Caco-2 (cell line): ENCODE data around the gene PCDHGA8. TPM values are rescaled to one million over a fixed set of nuclear protein-coding genes. Genes with fewer than 3 reads are reported as not detected.

Experiments
- BruUV-seq: library from RNA; stranded (reverse); fragments of 400-500 nt; replicated peaks from 2 replicates; lab custom pipeline; 2021; lab: Mats Ljungman, UMichigan
- CTCF ChIA-PET: fragments of 300-600 bp; sonication (Branson Sonifier 250); formaldehyde crosslinking; loops from one replicate; lab custom pipeline; 2022; ENCODE audit warnings: antibody characterized with exemption; lab: Charles Lee
- POLR2A ChIA-PET: fragments of 300-600 bp; sonication (Branson Sonifier 250); formaldehyde crosslinking; loops from one replicate; lab custom pipeline; 2022; ENCODE audit warnings: antibody characterized with exemption; lab: Charles Lee
- DNase-seq, 2 experiments: peaks; one replicate each; pipeline versions ENCODE4 v3.0.0 to v3.0.0-alpha.2; 2020 to 2022
- H3K27me3 ChIP-seq: replicated peaks from 2 replicates; pipeline ENCODE4 v1.6.0; 2011; ENCODE audit warnings: low read length; ENCODE audit not compliant: control insufficient read depth, insufficient read depth
- H3K36me3 ChIP-seq: 2 replicates; pipeline ENCODE4 v1.5.1; 2011; ENCODE audit warnings: low read length; ENCODE audit not compliant: control insufficient read depth, insufficient read depth
- H3K4me1 ChIP-seq: fragments of 250-450 bp; sonication (Bioruptor Pico); 2 replicates; pipeline ENCODE4 v1.5.1; 2020; ENCODE audit warnings: mild to moderate bottlenecking
- H3K4me3 ChIP-seq: 2 replicates; pipeline ENCODE4 v1.5.1; 2011; ENCODE audit warnings: low read depth, mild to moderate bottlenecking, control low read depth, low read length
- H3K9me3 ChIP-seq: fragments of 250-450 bp; sonication (Bioruptor Pico); 2 replicates; pipeline ENCODE4 v1.5.1; 2020; ENCODE audit warnings: mild to moderate bottlenecking, moderate library complexity
- H3K27ac Mint-ChIP-seq: one replicate; pipeline ENCODE4 v1.8.0; 2022; ENCODE audit warnings: mixed read lengths; ENCODE audit not compliant: unreplicated experiment
- H3K27me3 Mint-ChIP-seq: one replicate; pipeline ENCODE4 v1.8.0; 2022; ENCODE audit warnings: mixed read lengths; ENCODE audit not compliant: insufficient read depth, unreplicated experiment
- H3K36me3 Mint-ChIP-seq: one replicate; pipeline ENCODE4 v1.8.0; 2022; ENCODE audit warnings: mild to moderate bottlenecking, mixed read lengths; ENCODE audit not compliant: insufficient read depth, unreplicated experiment
- H3K4me1 Mint-ChIP-seq: one replicate; pipeline ENCODE4 v1.8.0; 2022; ENCODE audit warnings: low read depth, mixed read lengths; ENCODE audit not compliant: unreplicated experiment
- H3K4me3 Mint-ChIP-seq: one replicate; pipeline ENCODE4 v1.8.0; 2022; ENCODE audit warnings: mild to moderate bottlenecking, moderate library complexity, mixed read lengths; ENCODE audit not compliant: unreplicated experiment
- H3K9me3 Mint-ChIP-seq: one replicate; pipeline ENCODE4 v1.8.0; 2022; ENCODE audit warnings: mixed read lengths; ENCODE audit not compliant: unreplicated experiment
- CTCF ChIP-seq, 2 experiments: fragments of 200-600 bp in 1 of 2; IDR thresholded peaks; 1 replicate in 1 of 2; 2 replicates in 1 of 2; pipeline versions ENCODE4 v1.5.1 to v1.8.0; 2011 to 2022; ENCODE audit warnings: antibody characterized with exemption in 1 of 2, control low read depth in 1 of 2, inconsistent platforms in 1 of 2, low read depth in 1 of 2, low read length in 1 of 2, mild to moderate bottlenecking in 1 of 2, moderate library complexity in 1 of 2; ENCODE audit not compliant: insufficient read depth in 1 of 2, severe bottlenecking in 1 of 2, unreplicated experiment in 1 of 2
- intact Hi-C: fragments of 100-400 bp; cut with micrococcal nuclease; formaldehyde crosslinking; loops from one replicate; pipeline ENCODE4 v1.10.0; 2022; ENCODE audit not compliant: unreplicated experiment
- total RNA-seq: library from RNA; stranded (reverse); gene quantifications from 2 replicates; pipeline ENCODE4 v1.2.3, GENCODE V29; 2022

PCDHGA8 gene
- total RNA-seq, 1 experiment from 2014 or later: 0.18 TPM

GRCh38 chr5:141409598-141410306, 17.3 kb downstream of the PCDHGA8 start:
- CTCF ChIA-PET: no interaction called here
- Mint-ChIP-seq H3K36me3 (peaks cover 4% of the 10 kb centered on the region), H3K27me3 (no peaks in the 10 kb centered on the region), H3K4me1 (no peaks in the 10 kb centered on the region), H3K4me3 (no peak overlapping the region), H3K27ac (no peak overlapping the region), H3K9me3 (peaks cover 34% of the 10 kb centered on the region)
- no peaks in the 10 kb centered on the region for H3K36me3 ChIP-seq
- intact Hi-C loops: loop anchor here (5.0 kb wide), 1 partner anchor 87 kb away; the partner anchor contains the start of gene TAF7
- peaks cover 7% of the 10 kb centered on the region for H3K9me3 ChIP-seq
- POLR2A ChIA-PET: no interaction called here
- no peak for DNase-seq
- H3K4me3 ChIP-seq: no peak overlapping the region
- no peaks in the 10 kb centered on the region for H3K4me1 ChIP-seq
- no peak for TF ChIP-seq CTCF (IDR thresholded peaks at IDR 0.05; ENCODE audit: insufficient read depth in 1 of 2, low read depth in 1 of 2, low read length in 1 of 2, severe bottlenecking in 1 of 2, unreplicated experiment in 1 of 2)
- no TSS peak for BruUV-seq
- H3K27me3 ChIP-seq: no peaks in the 10 kb centered on the region

GRCh38 chr5:141411575-141411974, 19.1 kb downstream of the PCDHGA8 start:
- no peak for TF ChIP-seq CTCF (IDR thresholded peaks at IDR 0.05; ENCODE audit: insufficient read depth in 1 of 2, low read depth in 1 of 2, low read length in 1 of 2, severe bottlenecking in 1 of 2, unreplicated experiment in 1 of 2)
- POLR2A ChIA-PET: no interaction called here
- Histone ChIP-seq H3K36me3 (no peaks in the 10 kb centered on the region), H3K9me3 (peaks cover 10% of the 10 kb centered on the region), H3K4me3 (no peak overlapping the region), H3K27me3 (no peaks in the 10 kb centered on the region), H3K4me1 (no peaks in the 10 kb centered on the region)
- Mint-ChIP-seq H3K4me3 (no peak overlapping the region), H3K36me3 (peaks cover 4% of the 10 kb centered on the region), H3K27ac (no peak overlapping the region), H3K4me1 (no peaks in the 10 kb centered on the region), H3K9me3 (peaks cover 35% of the 10 kb centered on the region), H3K27me3 (no peaks in the 10 kb centered on the region)
- intact Hi-C loops: loop anchor here (5.0 kb wide), 1 partner anchor 89 kb away; the partner anchor contains the start of gene TAF7
- CTCF ChIA-PET: no interaction called here
- DNase-seq: no peak
- no TSS peak for BruUV-seq

GRCh38 chr5:141412854-141413539, 20.6 kb downstream of the PCDHGA8 start, which contains the start of gene PCDHGA10:
TSS of gene PCDHGA10 (plus strand) at chr5:141412987. CDS start at chr5:141413176, 189 bp downstream.
- peak in 1 of 2 experiments; percentile 50 for DNase-seq
- Mint-ChIP-seq H3K36me3 (peaks cover 8% of the 10 kb centered on the region), H3K4me3 (peak within 1 kb of the TSS; percentile 86), H3K27me3 (no peaks in the 10 kb centered on the region), H3K27ac (no peak within 1 kb of the TSS), H3K9me3 (peaks cover 37% of the 10 kb centered on the region), H3K4me1 (no peaks in the 10 kb centered on the region)
- Histone ChIP-seq H3K4me3 (peak within 1 kb of the TSS; percentile 49), H3K27me3 (no peaks in the 10 kb centered on the region), H3K4me1 (no peaks in the 10 kb centered on the region), H3K9me3 (peaks cover 11% of the 10 kb centered on the region), H3K36me3 (no peaks in the 10 kb centered on the region)
- TSS peak; percentile 19 for BruUV-seq
- intact Hi-C loops: loop anchor here (1.0 to 5.0 kb wide), 4 partner anchors 91 to 147 kb away; partner anchors contain the start of gene TAF7
- peak; percentile 50 to 55 for TF ChIP-seq CTCF (IDR thresholded peaks at IDR 0.05; ENCODE audit: insufficient read depth in 1 of 2, low read depth in 1 of 2, low read length in 1 of 2, severe bottlenecking in 1 of 2, unreplicated experiment in 1 of 2)
- CTCF ChIA-PET: interaction anchor here (0.9 to 2.1 kb wide), 8 partner anchors 87 to 190 kb away, joined by 3 to 16 read pairs (median 4); partner anchors contain the start of gene PCDHB14
- POLR2A ChIA-PET: interaction anchor here (1.4 kb wide), 1 partner anchor 92 kb away, joined by 4 read pairs; the partner anchor contains the start of gene TAF7
